Measurements from ENCODE around the gene EPS15.
"Not testable (repeated sequence)": the region's sequence is repeated elsewhere in the genome, so short reads cannot be mapped to it uniquely, and the experiment has no call there.

Gene EPS15

DNA sequence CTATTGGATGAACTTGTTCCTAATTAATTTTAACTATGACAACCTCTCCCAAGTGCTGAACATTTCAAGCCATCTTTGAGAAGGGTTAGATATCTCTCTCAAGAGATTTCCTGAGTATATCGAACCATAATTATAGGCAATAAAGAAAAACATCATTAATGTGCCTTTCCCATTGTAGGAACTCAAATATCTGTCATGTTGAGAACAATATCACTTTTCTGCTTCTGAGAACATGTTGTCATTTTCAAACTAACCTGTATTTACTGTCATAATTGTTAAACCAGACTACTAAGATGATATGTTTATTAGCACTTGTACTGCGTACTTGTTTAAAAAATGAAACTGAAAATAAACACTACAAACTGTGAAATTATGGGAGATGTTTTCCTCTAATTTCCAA lies 4.3 kb downstream of the EPS15 start:
- DNase-seq = no peak

DNA sequence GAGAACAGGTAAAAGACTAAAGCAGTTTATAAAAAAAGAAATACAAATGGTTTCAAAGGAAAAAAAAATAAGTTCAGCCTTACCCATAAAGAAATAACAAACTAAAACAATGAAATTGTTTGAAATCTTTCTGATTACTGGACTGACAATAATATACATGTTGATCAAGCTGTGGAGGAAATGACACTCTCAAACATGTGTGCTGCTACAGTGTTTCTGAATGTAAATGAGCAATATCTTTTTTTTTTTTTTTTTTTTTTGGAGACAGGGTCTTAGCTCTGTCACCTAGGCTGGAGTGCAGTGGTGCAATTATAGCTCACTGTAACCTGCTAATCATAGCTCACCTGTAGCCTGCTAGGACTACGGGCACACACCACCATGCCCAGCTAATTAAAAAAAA lies 6.5 kb downstream of the EPS15 start:
- no peak for DNase-seq

DNA sequence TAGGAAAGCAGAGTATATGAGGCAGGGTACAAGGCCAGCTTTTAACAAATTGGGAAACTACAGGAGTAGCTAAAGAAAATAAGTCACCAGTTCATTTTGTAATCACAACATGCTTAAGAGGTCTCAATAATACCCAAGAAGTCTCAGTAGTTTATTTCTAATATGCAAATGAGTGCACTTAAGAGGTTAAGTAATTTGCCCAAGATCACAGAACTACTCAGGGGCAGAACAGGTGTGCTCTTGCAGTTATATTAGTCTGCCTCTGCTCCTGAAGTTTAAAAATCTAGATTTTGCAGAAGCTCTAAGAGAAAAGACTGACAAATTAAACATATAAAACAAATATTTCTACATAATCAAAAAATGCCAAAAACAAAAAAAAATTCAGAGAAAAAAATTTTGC lies 6.9 kb downstream of the EPS15 start:
- no peak for DNase-seq

DNA sequence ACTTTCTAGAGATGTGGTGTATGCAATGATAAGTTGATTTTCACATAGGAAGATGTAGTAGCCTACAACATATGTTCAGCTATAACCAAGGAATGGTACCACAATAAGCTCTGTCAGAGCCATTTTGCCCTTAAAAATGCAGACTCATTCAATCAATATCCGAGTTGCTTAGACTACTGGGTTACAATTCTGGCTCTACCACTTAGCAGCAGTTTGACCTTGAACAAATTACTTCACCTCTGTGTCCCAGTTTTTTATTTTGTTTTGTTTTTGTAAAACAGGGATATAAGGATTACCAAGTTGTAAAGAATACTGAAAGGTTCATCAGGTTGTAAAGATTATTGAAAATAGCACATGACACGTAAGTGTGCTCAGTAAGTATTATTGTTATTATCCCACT lies 9.3 kb downstream of the EPS15 start:
- DNase-seq = no peak

DNA sequence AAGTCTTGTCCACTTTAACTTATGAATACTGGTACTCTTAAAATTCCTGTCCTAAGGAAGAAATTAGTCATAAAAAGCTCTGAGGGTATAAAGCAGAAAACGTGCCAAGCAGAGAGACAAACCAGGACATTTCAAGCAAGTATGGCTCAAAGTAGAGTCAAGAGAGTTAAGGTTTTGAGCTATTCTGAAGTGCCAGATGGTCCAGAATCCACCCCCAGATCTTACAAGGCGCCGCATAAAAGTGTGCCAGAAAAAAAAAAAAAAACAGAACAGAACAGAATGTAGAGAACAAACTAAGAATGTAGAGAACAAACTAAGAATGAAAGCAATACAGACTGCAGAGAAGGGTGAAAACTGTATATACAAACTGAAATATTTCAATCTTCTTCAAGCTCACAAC lies 12.5 kb downstream of the EPS15 start:
- DNase-seq = no peak

DNA sequence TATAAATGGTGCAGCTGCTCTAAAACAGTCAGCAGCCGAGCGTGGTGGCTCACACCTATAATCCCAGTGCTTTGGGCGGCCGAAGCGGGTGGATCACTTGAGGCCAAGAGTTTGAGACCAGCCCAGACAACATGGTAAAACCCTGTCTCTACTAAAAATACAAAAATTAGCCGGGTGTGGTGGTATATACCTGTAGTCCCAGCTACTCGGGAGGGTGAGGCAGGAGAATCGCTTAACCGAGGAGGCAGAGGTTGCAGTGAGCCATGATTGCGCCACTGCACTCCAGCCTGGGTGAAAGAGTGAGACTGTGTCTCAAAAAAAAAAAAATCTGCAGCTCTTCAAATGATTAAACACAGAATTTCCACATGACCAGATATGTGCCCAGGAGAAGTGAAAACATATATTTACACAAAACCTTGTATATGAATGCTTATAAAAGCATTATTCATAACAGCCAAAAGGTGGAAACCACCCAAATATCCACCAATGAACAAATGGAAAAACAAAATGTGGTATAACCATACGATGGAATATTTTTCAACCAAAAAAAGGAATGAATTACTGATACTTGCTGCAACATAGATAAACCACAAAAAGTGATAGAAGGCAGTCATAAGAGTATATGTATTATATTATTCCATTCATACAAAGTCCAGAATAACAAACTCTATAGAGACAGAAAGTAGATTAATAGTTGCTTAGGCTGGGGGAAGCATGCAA lies 14.1 kb downstream of the EPS15 start:
- DNase-seq = no peak

DNA sequence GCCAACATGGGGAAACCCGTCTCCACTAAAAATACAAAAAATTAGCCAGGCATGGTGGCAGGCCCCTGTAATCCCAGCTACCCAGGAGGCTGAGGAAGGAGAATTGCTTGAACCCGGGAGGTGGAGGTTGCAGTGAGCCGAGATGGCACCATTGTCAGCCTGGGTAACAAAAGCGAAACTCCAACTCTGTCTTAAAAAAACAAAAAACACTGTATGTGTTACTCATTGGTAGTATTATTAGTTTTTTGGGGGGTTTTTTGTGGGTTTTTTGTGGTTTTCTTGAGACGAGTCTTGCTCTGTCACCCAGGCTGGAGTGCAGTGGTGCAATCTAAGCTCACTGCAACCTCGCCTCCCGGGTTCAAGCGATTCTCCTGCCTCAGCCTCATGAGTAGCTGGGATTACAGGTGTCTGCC lies 17.8 kb downstream of the EPS15 start:
- DNase-seq = not testable (repeated sequence)

DNA sequence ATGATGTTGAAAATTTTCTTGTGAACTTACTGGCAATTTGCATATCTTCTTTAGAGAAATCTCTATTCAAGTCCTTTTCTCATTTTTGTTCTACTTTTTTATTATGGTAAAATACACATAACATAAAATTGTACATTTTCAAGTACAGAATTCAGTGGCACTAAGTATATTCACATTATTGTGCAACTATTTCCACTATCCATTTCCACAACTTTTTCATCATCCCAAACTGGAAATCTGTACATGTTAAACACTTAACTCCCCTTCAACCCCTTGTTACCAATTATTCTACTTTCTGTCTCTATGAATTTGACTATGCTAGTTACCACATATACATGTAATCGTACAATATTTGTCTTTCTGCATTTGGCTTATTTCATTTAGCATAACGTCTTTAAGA lies 19.4 kb downstream of the EPS15 start:
- DNase-seq = no peak

DNA sequence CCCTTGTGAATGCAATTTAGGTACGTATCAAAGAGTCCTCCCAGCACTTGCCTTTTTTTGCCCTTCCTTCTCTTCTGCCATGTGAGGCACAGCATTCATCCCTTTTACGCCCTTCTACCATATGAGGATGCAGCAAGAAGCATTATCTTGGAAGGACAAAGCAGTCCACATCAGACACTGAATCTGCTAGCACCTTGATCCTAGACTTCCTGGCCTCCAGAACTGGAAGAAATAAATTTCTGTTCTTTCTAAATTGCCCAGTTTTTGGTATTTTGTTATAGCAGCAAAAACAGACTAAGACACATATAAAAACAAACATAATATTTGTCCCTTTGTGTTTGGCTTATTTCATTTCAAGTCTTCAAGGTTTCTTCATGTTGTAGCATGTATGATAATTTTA lies 20.1 kb downstream of the EPS15 start:
- no peak for DNase-seq

DNA sequence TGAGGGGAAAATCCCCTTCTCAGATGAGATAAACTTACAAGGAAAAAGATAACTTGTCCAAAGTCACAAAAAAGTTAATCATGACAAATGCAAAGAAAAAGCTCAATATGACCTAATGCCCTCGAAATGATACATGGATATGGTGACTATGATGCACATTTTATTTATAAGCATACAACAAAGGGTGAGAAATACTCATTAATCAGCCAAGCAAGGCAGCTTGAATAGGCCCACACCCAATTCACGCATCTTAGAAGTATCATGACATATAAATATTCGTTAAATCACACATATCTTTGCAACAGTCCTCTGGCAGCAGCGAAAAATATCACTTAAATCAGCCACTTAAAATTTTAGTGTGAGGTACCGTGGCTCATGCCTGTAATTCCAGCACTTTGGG lies 21.7 kb downstream of the EPS15 start:
- no peak for DNase-seq

DNA sequence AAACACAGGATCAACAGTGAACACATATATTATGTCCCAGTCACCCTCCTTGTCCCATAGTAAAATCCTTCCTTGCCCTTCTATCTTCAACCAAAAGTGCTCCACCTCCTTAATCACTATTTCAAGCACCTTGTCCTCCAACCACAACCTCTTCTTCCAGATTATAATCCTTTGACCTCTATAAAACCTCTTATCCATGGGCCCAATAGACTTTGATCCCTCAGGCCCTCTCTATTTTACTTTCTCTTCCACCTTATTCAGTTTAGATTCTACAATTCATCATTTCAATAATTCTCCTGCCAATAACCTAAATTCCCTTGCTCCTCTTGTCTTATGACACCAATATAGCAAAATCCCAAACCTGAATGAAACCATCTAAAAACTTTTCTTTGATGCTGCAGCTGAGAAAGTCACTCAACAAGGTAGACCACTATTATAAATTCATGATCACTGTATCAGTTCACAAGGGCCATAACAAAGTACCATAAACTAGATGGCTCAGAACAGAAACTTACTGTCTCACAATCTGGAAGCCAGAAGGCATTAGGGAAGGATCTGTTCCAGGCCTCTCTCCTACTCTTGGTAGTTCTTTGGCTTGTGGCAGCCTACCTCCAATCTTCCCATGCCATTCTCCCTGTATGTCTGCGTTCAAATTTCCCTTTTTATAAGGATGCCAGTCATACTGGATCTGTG lies 24.8 kb downstream of the EPS15 start:
- no peak for DNase-seq

DNA sequence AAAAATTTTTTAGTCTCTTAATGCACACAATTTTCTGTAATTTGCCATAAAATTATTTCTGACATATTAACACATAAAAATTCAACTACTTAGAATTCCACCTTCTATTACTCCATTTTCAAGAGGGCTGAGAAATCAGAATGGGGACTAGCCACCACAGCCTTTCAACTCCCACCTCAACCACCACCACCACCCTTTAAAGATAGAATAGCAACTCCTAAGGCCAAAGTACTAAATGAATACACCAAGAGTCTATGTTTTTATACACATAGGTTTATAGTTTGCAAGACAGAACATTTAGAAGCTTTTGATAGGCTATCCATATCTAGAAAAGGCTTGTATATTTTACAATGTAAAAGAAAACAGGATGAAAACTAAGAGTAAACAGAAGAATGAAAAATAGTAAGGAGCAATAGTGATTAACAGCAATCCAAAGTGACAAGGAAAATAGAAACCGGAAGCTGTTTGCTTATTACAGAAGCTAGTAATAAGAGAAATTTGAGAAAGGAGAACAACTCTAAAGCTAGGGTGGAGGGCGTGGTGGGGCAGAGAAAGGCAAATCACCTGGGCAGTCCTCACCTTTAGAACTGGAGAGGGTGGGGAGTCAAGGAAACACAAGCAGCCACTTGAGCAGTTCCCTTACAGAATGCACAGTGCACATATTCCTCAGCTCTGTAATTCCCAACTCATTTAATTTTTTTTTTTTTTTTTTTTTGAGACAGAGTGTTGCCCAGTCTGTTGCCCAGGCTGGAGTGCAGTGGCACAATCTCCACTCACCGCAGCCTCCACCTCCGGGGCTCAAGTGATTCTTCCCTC lies 27.7 kb downstream of the EPS15 start:
- no peak for DNase-seq

DNA sequence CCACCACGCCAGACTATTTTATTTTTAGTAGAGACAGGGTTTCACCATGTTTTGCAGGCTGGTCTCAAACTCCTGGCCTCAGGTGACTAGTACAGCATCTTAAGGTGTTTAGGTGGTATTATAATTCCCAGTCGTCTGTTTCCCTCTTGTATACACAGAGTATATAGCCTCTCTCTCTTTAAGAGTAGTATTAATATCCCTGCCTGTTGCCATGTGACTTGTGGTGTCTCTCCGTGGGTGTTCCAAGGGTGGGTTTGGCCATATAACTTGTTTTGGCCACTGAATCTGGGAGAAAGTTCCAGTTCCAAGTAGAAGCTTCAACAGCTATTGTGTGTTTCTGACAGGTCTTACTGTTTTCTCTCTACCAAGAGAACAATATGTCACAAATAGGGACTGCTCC lies 29.6 kb downstream of the EPS15 start:
- no peak for DNase-seq

DNA sequence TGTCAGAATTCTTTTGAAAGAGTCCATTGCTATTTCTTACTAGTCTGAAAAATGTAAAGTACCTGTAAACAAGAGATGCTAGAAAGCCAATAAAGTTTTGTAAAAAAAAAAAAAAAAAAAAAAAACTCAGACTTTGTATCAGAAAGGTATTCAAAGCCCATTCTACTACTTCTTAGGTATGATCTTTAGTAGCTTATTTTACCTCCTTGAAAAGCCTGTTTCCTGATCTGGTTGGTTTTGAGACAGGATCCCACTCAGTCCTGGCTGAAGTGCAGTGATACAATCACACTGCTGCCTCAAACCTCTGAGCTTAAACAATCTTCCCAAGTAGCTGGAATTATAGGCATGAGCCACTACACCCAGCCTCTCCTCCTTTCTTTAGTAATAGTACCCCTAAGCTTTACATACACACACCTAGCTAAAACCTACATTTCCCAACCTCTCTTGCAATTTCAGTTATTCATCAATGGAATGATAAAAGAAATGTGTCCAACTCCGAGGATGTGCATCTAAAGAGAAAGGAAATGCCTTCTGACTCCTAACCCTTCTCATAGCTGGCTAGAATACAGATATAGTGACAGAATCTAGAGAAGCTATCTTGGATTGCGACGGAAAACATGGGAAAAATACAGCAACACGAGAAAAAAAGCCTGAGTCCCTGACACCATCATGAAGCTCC lies 30.6 kb downstream of the EPS15 start:
- DNase-seq = no peak

DNA sequence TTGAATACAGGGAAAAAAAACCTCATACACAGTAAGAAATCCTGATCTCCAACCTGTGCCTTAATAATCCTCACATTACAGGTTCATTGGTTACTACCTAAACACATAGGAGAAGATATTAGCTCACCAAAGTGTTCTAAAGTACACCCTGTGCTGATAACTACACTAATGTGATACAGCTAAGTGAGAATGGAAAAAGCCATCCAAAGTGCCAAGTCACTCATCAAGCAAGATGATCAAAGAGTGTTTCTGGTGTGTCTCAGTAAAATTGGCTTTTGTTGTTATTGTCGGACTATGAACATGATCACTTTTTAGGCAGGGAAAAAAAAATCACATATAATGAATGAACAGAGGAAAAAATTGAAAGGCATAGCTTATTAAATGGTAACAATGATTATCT lies 31.4 kb downstream of the EPS15 start:
- DNase-seq = no peak

DNA sequence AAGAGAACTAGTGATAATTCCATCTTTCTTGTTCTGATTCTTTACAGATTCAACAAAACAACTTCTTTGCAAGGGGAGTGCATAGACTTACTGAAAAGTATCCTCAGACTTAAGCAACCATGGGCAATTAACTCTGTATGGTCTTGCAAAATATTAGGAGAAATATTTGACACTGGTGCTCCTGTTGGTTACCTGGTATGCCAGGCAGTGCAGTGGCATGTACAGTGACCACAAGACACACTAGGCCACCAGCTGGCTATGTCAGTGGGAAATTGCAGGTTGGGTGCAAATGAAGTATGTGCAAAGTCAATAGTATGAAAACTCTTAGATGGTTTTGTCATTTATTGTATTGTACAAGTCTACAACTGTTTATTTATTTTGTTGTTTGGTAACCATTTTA lies 34.5 kb downstream of the EPS15 start:
- DNase-seq = no peak

DNA sequence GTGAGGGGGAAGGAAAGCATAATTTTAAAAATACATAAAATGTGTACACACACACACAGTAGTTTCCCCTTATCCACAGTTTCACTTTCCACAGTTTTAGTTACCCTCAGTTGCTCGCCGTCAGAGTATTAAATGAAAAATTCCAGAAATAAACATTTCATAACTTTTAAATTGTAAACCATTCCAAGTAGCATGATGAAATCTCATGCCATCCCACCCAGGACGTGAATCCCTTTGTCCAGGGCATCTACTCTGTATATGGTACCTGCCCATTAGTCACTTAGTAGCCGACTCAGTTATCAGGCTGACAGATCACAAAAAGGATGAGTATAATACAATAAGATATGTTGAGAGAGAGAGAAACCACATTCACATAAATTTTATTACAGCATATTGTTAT lies 36.2 kb downstream of the EPS15 start:
- no peak for DNase-seq

DNA sequence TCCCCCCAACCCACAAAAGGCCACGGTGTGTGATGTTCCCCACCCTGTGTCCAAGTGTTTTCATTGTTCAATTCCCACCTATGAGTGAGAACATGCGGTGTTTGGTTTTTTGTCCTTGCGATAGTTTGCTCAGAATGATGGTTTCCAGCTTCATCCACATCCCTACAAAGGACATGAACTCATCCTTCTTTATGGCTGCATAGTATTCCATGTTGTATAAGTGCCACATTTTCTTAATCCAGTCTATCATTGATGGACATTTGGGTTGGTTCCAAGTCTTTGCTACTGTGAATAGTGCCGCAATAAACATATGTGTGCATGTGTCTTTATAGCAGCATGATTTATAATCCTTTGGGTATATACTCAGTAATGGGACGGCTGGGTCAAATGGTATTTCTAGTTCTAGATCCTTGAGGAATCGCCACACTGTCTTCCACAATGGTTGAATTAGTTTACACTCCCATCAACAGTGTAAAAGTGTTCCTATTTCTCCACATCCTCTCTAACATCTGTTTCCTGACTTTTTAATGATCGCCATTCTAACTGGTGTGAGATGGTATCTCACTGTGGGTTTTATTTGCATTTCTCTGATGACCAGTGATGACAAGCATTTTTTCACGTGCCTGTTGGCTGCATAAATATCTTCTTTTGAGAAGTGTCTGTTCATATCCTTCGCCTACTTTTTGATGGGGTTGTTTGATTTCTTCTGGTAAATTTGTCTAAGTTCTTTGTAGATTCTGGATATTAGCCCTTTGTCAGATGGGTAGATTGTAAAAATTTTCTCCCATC lies 44.0 kb downstream of the EPS15 start:
- DNase-seq = not testable (repeated sequence)

DNA sequence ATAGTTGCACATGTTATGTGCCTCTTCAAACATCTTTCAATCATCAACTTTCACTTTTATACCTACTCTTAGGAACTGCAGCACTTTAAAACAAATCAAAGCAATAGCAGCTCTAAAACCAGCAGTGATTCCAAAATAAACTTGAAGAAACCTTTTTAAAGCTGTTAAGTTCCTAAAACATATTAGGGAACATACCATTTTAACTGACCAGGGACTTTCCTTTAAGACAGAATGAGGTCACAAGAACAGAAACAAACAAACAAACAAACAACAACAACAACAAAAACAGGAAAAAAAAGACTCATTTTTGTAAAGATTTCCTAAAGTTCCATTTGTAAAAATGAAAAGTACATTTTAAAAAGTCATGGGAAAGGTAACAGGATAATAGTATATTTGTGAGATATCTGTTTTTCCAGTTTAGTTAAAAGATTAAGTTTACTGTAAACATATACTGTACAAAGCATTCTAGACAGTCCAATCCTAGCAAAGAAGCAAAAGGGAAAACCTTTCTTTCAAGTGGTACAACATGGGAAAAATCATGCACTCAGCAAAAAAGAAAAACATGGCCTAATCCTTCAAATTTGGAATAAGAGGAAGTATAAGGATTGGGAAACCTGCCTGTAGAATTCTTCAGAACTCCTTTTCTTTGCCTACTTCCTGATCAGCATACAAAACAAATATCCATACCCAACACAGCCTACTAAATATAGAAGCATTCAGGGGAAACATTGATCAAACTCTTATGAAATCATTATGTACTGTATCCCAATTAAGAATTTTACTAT lies 45.5 kb downstream of the EPS15 start:
- no peak for DNase-seq

DNA sequence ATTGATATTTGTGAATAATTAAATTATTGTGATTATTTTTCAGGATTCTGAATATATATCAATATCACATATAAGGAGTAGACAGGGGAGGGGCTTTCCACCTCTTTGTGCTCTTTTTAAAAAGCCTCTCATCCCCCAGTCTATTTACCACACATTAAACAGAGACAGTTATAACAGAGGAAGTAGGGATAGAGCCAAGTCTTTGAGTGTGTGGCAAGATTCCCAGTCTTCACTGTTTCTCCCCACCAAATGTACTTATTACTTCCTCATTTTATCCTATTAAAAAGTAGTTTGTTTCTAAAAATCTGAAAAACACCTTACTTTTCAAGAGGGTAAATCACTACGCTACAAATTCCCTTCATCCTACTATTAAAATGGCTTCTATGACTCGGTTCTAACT lies 46.7 kb downstream of the EPS15 start:
- no peak for DNase-seq

DNA sequence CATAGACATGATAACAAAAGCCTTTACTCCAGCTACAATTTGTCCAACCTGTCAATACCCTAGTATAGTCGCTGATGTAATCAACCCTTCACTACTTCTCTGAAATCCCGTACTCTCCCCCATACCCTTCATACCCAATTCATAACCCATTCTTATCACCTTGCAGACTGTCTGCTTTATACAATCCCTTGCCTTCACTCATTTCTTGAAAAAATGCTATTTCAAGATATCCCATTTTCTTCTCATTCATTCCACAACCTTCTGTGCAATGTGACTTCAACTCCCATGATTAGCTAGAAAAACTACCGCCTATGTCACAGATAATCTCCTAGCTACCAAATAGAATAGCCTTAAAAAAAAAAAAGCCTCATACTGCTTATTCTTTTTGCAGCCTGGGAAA lies 49.5 kb downstream of the EPS15 start:
- DNase-seq = no peak

DNA sequence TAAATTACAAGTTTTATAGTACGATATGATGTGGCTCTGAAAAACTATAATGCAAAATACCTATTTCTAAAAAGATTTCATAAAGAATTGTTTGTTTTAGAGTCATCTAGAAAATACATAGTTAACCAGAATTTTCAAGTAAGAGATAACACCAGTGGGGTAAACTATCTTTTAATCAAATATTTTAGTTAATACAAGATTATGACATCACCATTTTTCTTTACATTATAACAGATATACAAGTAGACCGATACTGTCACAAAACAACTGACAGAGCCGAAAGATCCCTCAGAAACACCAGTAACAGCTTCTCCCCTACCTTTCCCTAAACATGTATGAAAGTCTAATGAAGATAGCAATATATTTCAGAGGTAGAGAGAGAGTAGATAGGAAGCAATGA lies 54.2 kb downstream of the EPS15 start:
- no peak for DNase-seq

All from activated T-cell treated with anti-CD3 and anti-CD28 coated beads, Interleukin-2, amount 50 U/mL, for 1 hour (primary cell).